ENCODE results near the gene MIPOL1. TPM values are rescaled to one million over a fixed set of nuclear protein-coding genes. Genes with fewer than 3 reads are reported as not detected.

Gene MIPOL1
- total and polyA plus RNA-seq, 2 donors (not counting 3 experiments of a cell fraction or from before 2014, with no cell fraction given): 3.4 to 33.5 TPM

DNA sequence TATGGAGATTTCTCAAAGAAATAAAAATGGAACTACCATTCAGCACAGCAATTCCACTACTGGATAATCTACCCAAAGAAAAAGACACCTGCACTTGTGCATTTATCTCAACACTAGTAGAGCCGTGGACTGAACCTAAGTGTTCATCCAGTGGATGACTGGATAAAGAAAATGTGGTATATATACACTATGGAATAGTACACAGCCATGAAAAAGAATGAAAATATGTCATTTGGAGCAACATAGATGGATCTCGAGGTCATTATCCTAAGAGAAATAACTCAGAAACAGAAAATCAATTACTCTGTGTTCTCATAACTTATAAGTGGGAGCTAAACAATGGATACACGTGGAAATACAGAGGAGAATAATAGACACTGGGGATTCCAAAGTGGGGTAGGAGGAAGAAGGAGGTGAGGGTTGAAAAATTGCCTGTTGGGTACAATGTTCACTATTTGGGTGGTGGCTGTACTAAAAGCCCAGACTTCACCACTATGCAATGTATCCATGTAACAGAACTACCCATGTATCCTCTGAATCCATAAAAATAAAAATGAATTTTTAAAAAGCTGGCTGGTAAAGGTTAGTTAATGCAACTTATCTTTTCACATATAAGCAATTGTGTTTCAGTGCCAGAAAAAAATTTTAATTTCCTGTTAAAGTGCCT is 266.6 kb downstream of the MIPOL1 start:
- dilution Hi-C loops (cut with MboI; ENCODE audit: extremely low pct_ligation_motif_present, low sequenced_read_pairs) (no loop called here), intact Hi-C loops (cut with micrococcal nuclease) (no loop called here)
- BruUV-seq (replicated peaks): no TSS peak

DNA sequence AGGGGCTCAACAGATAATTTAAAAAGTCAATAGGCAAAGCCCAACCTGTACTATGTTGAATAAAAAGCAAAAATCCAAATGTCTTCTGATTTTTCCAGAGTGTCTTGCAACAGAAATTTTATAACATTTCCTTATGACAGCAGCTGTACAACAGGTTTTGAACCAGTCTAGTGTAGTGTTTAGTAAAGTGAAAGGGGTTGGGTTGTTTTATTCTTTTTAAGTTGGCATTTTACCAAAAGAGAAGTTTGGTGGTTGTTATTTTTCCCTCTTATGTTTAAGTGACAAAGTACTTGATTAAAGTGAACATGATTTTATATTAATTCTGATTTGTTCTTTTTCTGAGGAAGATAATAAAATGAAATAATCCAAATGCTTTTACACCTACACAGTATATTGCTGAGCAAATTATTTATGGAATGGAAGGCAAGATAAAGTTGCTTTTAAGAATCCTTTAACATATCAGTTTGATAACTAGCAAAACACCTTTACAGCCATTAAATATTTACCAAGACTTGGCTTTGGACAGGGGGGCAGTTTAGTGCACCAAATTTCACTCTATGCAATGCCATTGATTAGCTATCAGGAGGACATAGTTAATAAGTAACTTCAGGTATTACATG is 268.4 kb downstream of the MIPOL1 start:
- dilution Hi-C loops (cut with MboI; ENCODE audit: extremely low pct_ligation_motif_present, low sequenced_read_pairs) (no loop called here), intact Hi-C loops (cut with micrococcal nuclease) (no loop called here)
- no peak overlapping the region for H3K4me3 ChIP-seq (replicated peaks in 1 of 3; ENCODE audit: insufficient read depth in 1 of 3, low read depth in 1 of 3, low read length in 3 of 3)
- no peaks in the 10 kb centered on the region for H3K36me3 ChIP-seq (ENCODE audit: control insufficient read depth in 2 of 2, extremely low read depth in 1 of 2, insufficient read depth in 2 of 2, low read length in 2 of 2)
- peak; percentile 59 for FAIRE-seq
- BruUV-seq (replicated peaks): no TSS peak
- ChIA-PET POLR2A (no interaction called here), CTCF (interaction anchor here (0.9 to 1.0 kb wide), 2 partner anchors 13 to 62 kb away, joined by 3 read pairs; no protein-coding TSS in a partner anchor)
- no peaks in the 10 kb centered on the region for H4K20me1 ChIP-seq (replicated peaks; ENCODE audit: control insufficient read depth, extremely low read depth, insufficient read depth, low read length)
- no peak overlapping the region for H3K4me2 ChIP-seq (ENCODE audit: insufficient read depth, low read length)
- no peaks in the 10 kb centered on the region for H3K9me3 ChIP-seq (replicated peaks; ENCODE audit: control insufficient read depth, insufficient read depth, low read length)
- TF ChIP-seq JUN (IDR thresholded peaks at IDR 0.05; ENCODE audit: borderline replicate concordance, insufficient read depth, insufficient read length, low read depth): no peak
- no peak overlapping the region for H3K9ac ChIP-seq (replicated peaks; ENCODE audit: extremely low read depth, insufficient read depth, low read length)
- DNase-seq (ENCODE audit: low read depth, low spot score): no peak
- no peaks in the 10 kb centered on the region for H3K9me1 ChIP-seq (replicated peaks; ENCODE audit: control insufficient read depth, extremely low read depth, insufficient read depth, low read length)
- H3K27ac ChIP-seq (ENCODE audit: insufficient read depth, low read depth, low read length): no peak overlapping the region
- no peaks in the 10 kb centered on the region for H3K79me2 ChIP-seq (ENCODE audit: control insufficient read depth, insufficient read depth, low read length)
- H3K27me3 ChIP-seq (ENCODE audit: control insufficient read depth in 2 of 2, insufficient read depth in 2 of 2, low read length in 2 of 2): no peaks in the 10 kb centered on the region
- H2AFZ ChIP-seq (ENCODE audit: low read depth, low read length): no peak overlapping the region
- no peaks in the 10 kb centered on the region for H3K4me1 ChIP-seq (ENCODE audit: control insufficient read depth, extremely low read depth, insufficient read depth, low read length)

More for the DNA sequence above, 266.6 kb downstream of the MIPOL1 start:
- no peak overlapping the region for H2AFZ ChIP-seq (ENCODE audit: low read depth, low read length)
- H3K4me1 ChIP-seq (ENCODE audit: control insufficient read depth, extremely low read depth, insufficient read depth, low read length): no peaks in the 10 kb centered on the region
- no peak for TF ChIP-seq JUN (IDR thresholded peaks at IDR 0.05; ENCODE audit: borderline replicate concordance, insufficient read depth, insufficient read length, low read depth)
- TF ChIP-seq, protein P1, sequence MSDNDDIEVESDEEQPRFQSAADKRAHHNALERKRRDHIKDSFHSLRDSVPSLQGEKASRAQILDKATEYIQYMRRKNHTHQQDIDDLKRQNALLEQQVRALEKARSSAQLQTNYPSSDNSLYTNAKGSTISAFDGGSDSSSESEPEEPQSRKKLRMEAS (IDR thresholded peaks at IDR 0.05; ENCODE audit: insufficient read depth, insufficient read length): no peak
- no peak for TF ChIP-seq EZH2 (IDR thresholded peaks at IDR 0.05; ENCODE audit: borderline replicate concordance, low read depth, low read length, severe bottlenecking)
- no peak overlapping the region for H3K9ac ChIP-seq (replicated peaks; ENCODE audit: extremely low read depth, insufficient read depth, low read length)
- POLR2A ChIA-PET: no interaction called here
- H3K27ac ChIP-seq (ENCODE audit: insufficient read depth, low read depth, low read length): no peak overlapping the region
- H4K20me1 ChIP-seq (replicated peaks; ENCODE audit: control insufficient read depth, extremely low read depth, insufficient read depth, low read length): no peaks in the 10 kb centered on the region
- H3K9me1 ChIP-seq (replicated peaks; ENCODE audit: control insufficient read depth, extremely low read depth, insufficient read depth, low read length): no peaks in the 10 kb centered on the region
- H3K27me3 ChIP-seq (ENCODE audit: control insufficient read depth in 2 of 2, insufficient read depth in 2 of 2, low read length in 2 of 2): no peaks in the 10 kb centered on the region
- CTCF ChIA-PET: no interaction called here
- H3K79me2 ChIP-seq (ENCODE audit: control insufficient read depth, insufficient read depth, low read length): no peaks in the 10 kb centered on the region
- H3K9me3 ChIP-seq (replicated peaks; ENCODE audit: control insufficient read depth, insufficient read depth, low read length): no peaks in the 10 kb centered on the region
- FAIRE-seq (no peak), DNase-seq (ENCODE audit: low read depth, low spot score) (no peak)
- no peak overlapping the region for H3K4me2 ChIP-seq (ENCODE audit: insufficient read depth, low read length)
- H3K36me3 ChIP-seq (ENCODE audit: control insufficient read depth in 2 of 2, extremely low read depth in 1 of 2, insufficient read depth in 2 of 2, low read length in 2 of 2): no peaks in the 10 kb centered on the region
- no peak overlapping the region for H3K4me3 ChIP-seq (replicated peaks in 1 of 3; ENCODE audit: insufficient read depth in 1 of 3, low read depth in 1 of 3, low read length in 3 of 3)
